ENCODE measurements around the gene KRT9.

The KRT9 gene

GRCh38 chr17:41524261-41524660 lies 47.6 kb downstream of the KRT9 start:
- DNase-seq: no peak

GRCh38 chr17:41523787-41524186 lies 48.1 kb downstream of the KRT9 start:
- no peak for DNase-seq

GRCh38 chr17:41523225-41523593 lies 48.6 kb downstream of the KRT9 start:
- DNase-seq: no peak

GRCh38 chr17:41522301-41523224 lies 49.3 kb downstream of the KRT9 start:
- no peak for DNase-seq

DNA sequence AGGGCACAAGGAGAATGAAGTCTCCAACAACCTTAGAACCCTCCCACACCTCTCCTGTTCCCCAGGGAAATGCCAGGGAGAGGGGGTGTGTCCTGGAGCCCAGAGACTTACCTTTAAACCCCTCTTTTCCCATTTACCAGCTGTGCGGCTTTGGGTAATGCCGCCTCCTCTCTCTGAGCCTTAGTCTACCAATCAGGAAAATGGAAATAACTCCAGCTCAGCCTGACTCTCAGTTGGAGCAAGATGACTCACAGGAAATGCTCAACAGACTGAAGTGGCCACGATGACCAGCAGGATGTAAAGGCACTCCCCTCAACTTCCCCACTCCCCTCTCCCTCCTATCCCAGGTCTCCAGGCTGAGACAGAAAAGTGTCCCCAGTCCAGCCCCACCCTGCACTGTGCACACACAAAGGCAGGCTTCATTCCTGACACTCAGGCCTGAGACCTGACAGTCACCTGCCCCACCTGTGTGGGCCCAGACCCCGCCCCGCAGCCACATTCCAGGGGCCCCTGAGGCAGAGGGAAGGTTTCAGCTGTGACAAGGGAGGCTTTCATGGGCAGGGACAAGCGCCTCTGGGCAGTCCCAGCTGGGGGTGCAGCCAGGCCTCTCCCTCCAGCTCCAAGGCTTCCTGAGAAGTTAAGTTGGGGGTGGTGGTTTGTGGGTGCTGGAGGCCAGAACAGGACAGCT lies 50.1 kb downstream of the KRT9 start:
- DNase-seq: no peak

DNA sequence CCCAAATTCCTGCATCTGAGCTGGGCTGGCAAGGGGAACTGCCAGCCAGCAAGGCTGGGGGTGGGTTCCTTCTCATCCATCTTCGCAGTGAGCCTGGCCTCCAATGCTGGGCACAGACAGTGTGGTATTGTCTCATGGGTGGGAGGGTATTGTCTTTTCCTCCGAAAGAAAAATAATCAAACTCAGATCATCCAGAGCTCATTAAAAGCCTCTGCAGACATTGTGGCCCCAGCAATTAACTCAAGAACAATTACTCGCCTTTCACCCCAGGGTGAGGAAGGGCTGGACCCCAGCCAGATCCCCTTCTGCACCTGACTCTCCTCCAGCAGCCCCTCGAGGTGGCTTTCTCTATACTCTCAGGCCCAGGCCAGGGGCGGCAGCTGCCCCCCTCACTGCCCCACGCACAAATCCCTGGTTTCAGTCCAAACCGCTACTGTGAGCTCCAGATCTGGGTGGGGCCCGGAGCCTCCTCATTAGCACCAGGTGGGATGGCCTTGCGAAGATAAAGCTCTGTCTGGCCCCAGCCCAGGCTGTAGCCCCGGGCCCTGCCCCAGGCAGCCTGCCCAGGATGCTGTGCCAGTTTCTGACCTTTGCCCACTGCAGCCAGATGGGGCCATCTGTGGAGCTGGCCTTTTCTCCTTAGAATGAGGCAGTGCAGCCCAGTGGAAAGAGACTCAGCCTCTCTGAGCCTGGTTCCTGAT lies 50.9 kb downstream of the KRT9 start:
- no peak for DNase-seq

DNA sequence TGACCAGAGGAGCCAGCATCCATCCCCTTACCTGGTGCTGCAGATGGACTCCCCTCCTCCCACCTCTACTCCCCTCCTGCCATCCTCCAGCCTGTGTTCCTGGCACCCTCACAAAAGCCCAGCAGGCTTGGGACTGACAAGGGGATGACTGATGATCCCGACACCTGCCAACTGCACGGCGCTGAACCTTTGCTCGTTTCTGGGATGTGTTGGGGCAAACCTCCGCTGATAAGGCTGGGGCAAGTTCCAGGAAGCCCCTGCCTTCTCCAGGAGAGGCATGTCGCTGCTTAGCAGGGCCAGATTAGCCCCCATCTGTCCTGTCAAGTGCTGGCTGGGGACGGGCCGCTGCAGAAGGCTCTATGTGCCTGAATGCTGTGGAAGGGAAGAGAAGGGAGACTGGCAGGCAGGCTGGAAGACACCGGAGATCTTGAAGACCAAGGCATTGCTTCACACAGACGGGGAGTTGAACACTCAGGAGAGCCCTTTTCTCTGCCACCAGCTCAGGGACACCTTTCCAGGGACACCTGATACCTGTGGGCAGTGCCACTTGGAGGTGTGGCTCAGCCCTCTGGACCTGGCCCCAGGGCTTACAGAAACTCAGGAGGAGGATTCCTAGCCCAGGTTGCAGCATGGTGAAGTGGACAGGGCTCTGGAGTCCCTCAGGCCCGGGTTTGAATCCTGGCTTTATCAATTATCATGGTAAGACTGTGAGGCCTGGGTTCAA lies 52.2 kb downstream of the KRT9 start:
- no peak for DNase-seq

GRCh38 chr17:41518789-41519449 lies 52.9 kb downstream of the KRT9 start, which contains the start of gene KRT15:
Gene KRT15 (minus strand): TSS chr17:41518890. CDS start chr17:41518827, 63 bp downstream.
- DNase-seq: no peak

GRCh38 chr17:41518031-41518430 lies 53.8 kb downstream of the KRT9 start:
- DNase-seq: no peak

DNA sequence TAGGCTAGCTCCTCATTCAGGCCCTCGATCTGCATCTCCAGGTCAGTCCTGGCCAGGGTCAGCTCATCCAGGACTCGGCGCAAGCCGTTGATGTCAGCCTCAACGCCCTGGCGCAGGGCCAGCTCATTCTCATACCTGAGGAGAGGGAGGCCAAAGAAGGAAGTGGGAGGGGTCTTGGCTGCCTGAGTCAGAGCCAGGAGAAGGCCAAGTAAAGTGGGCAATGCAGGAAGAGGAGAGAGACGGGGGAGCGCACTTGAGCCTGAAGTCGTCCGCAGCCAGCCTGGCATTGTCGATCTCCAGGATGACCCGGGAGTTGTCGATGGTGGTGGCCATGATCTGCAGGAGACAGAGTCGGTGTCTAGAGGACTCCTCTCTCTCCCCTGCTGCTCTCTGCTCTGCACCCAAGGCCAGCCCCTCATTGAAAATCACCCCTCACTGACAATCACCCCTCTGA lies 55.0 kb downstream of the KRT9 start:
- DNase-seq: no peak

DNA sequence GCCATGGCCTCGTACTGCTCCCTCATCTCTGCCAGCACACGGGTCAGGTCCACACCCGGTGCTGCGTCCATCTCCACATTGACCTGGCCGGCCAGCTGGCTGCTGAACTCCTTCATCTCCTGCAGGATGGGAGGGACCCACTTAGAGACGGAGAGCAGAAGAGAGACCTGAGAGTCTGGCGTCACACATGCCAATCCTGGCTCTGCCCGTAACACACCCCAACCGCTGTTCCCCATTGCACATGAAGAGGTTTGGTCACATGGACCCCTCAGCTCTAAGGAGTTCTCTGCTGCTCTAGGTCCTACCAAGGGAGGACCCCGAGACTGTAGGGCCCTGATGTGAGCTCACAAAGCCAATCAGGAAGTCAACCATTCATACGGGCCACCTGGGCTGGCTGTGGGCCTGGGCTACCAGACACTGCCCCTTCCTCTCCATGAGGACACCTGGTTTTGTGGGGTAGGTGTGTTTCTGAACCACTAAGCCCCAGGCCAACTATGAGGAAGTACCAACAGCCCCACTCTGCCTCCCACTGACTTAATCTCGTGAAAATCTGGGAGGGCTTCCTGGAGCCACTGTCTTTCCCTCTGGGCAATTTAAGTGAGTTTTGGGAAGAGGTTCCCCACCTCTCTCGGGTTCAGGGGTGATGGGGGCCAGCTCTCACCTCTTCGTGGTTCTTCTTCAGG lies 55.6 kb downstream of the KRT9 start:
- DNase-seq: no peak
